Transverse colon (tissue), 4 donors: Measurements from ENCODE around the gene SAMD8. TPM values are rescaled to one million over a fixed set of nuclear protein-coding genes. Genes with fewer than 3 reads are reported as not detected.

Source experiments
- DNase-seq: peaks from one replicate; pipeline ENCODE4 v3.0.0-alpha.2; 2019
- H3K27ac ChIP-seq, 4 donors: fragments of 200-600 bp; sonication (generic); 2 replicates each; pipeline ENCODE4 v1.5.1; 2016 to 2018; ENCODE audit warnings: inconsistent platforms in 4 of 4
- H3K27me3 ChIP-seq: fragments of 200-600 bp; sonication (generic); 2 replicates; pipeline ENCODE4 v1.5.1; 2017; ENCODE audit warnings: inconsistent platforms
- H3K36me3 ChIP-seq, 4 donors: fragments of 200-600 bp; sonication (generic); 2 replicates each; pipeline ENCODE4 v1.5.1; 2017 to 2019; ENCODE audit warnings: inconsistent platforms in 4 of 4
- H3K4me1 ChIP-seq, 4 donors: fragments of 200-600 bp; sonication (generic); 2 replicates each; pipeline ENCODE4 v1.5.1; 2017 to 2020; ENCODE audit warnings: inconsistent platforms in 4 of 4
- H3K4me3 ChIP-seq, 4 donors: fragments of 200-600 bp; sonication (generic); 1 replicate in 1 of 4; 2 replicates in 3 of 4; pipeline versions ENCODE4 v1.5.1 to v1.6.1; 2017 to 2019; ENCODE audit warnings: inconsistent platforms in 4 of 4
- H3K9me3 ChIP-seq, 2 donors: fragments of 200-600 bp; sonication (generic); 2 replicates each; pipeline ENCODE4 v1.5.1; 2017 to 2019; ENCODE audit warnings: inconsistent platforms in 2 of 2
- EP300 ChIP-seq: sonication (generic); formaldehyde crosslinking; IDR thresholded peaks from one replicate; pipeline ENCODE4 v1.6.1; 2017; ENCODE audit warnings: antibody characterized with exemption, low read depth
- POLR2A ChIP-seq: fragments of 450-650 bp; IDR thresholded peaks from one replicate; pipeline ENCODE4 v1.6.1; 2016; ENCODE audit warnings: antibody characterized with exemption, mild to moderate bottlenecking, moderate library complexity
- POLR2AphosphoS5 ChIP-seq, 3 donors: sonication (generic); formaldehyde crosslinking; IDR thresholded peaks; one replicate each; pipeline ENCODE4 v1.6.1; 2016; ENCODE audit warnings: antibody characterized with exemption in 3 of 3
- WGBS, 2 donors: methylation state at CpG; one replicate each; pipeline ENCODE4 v1.1.5; 2018; ENCODE audit warnings: low coverage in 1 of 2; 5-methylcytosine and 5-hydroxymethylcytosine counted together
- in situ Hi-C, 4 donors: fragments of 200-750 bp; cut with MboI; loops; one replicate each; pipeline versions ENCODE4 v1.15.0 to v1.15.1; 2017; ENCODE audit warnings: low sequenced_read_pairs in 3 of 4, low pct_ligation_motif_present in 1 of 4, low pct_unique_long_range_greater_than_20kb in 1 of 4
- intact Hi-C: fragments of 100-400 bp; cut with DNase I; formaldehyde crosslinking; loops from one replicate; pipeline ENCODE4 v1.15.1; 2023; ENCODE audit warnings: low total_unique reads
- total RNA-seq, 4 donors: library from RNA; depleted of rRNA; stranded (reverse); fragments of >200 nt; gene quantifications; one replicate each; pipeline ENCODE4 v1.1.0, GENCODE V29; 2016
- TF ChIP-seq, protein P1 (sequence below), 5 experiments: fragments of 200-600 bp in 3 of 5; fragments of 450-650 bp in 2 of 5; sonication (generic) in 3 of 5; IDR thresholded peaks; 1 replicate in 2 of 5; 2 replicates in 3 of 5; pipeline ENCODE4 v1.5.1; 2016 to 2017; ENCODE audit warnings: antibody characterized with exemption in 5 of 5, inconsistent platforms in 3 of 5, mild to moderate bottlenecking in 2 of 5, moderate library complexity in 1 of 5

The SAMD8 gene
- total RNA-seq, 4 donors from 2014 or later: 4.6 to 26.6 (median 17.7) TPM

DNA sequence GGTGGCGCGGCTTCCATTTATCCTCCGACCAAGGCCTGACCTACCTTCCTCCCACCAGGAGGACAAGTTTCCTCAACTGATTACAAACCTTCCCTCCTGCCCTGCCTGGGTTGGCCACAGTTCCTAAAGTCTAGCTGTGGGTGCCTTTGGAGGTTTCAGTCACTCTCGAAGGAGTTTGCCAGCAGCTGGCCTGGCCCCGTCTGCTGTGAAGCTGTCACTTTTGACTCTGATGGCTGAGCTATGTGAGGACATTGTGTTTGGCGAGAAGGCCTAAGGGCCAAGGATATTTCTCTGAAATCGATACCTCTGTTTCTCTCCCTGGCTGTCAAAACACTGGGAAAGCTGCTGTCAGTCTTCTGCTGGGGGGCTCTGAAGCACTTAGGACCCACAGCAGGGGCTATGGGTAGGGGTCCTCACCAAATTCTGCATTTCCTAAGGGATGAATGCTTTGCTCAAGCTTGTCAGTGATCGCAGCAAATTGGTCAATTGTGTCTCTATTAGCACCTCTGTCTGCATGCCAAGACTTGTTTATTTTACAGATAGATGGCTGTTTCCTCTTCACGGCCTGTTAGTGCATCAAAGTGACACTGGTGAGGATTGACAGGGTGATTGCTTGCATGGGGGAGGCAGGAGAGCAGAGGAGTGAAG lies 31.9 kb upstream of the SAMD8 start:
- DNase-seq: no peak
- Histone ChIP-seq H3K4me1 (no peaks in the 10 kb centered on the region), H3K9me3 (no peaks in the 10 kb centered on the region), H3K36me3 (no peaks in the 10 kb centered on the region), H3K27ac (no peak overlapping the region), H3K27me3 (no peaks in the 10 kb centered on the region), H3K4me3 (no peak overlapping the region)
- 50 to 80% methylated on average over 2 to 9 of the region's 9 CpGs for WGBS, 2 donors
- intact Hi-C loops: no loop called here
- in situ Hi-C loops: no loop called here
- TF ChIP-seq, protein P1, sequence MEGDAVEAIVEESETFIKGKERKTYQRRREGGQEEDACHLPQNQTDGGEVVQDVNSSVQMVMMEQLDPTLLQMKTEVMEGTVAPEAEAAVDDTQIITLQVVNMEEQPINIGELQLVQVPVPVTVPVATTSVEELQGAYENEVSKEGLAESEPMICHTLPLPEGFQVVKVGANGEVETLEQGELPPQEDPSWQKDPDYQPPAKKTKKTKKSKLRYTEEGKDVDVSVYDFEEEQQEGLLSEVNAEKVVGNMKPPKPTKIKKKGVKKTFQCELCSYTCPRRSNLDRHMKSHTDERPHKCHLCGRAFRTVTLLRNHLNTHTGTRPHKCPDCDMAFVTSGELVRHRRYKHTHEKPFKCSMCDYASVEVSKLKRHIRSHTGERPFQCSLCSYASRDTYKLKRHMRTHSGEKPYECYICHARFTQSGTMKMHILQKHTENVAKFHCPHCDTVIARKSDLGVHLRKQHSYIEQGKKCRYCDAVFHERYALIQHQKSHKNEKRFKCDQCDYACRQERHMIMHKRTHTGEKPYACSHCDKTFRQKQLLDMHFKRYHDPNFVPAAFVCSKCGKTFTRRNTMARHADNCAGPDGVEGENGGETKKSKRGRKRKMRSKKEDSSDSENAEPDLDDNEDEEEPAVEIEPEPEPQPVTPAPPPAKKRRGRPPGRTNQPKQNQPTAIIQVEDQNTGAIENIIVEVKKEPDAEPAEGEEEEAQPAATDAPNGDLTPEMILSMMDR (IDR thresholded peaks at IDR 0.05): no peak
- no peak for TF ChIP-seq POLR2AphosphoS5 (IDR thresholded peaks at IDR 0.05)
- TF ChIP-seq EP300: no peak
- TF ChIP-seq POLR2A: no peak

DNA sequence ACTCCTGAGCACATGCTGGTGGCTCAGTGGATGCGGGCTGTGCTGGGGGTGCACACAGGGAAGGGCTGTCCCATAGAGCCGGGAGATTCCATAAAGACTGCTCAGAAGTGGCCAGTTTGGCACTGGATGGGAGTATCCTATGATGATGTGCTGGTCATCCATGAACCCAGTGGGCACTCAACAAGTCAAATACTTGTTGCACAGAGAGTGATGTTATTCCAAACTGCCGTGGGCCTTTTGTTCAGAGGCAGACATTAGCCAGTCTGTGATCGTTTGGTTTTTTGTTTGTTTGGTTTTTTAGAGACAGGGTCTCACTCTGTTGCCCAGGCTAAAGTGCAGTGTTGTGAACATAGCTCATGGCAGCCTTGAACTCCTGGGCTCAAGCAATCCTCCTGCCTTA lies 30.9 kb upstream of the SAMD8 start:
- no peak overlapping the region for H3K27ac ChIP-seq
- no peaks in the 10 kb centered on the region for H3K4me1 ChIP-seq
- TF ChIP-seq POLR2A: no peak
- TF ChIP-seq POLR2AphosphoS5 (IDR thresholded peaks at IDR 0.05): no peak
- TF ChIP-seq, protein P1 (IDR thresholded peaks at IDR 0.05): no peak
- TF ChIP-seq EP300: no peak
- no peaks in the 10 kb centered on the region for H3K36me3 ChIP-seq
- intact Hi-C loops: no loop called here
- 98% methylated on average over 4 of the region's 4 CpGs; no CpG with 5 or more reads in 1 of the 2 donors for WGBS, 2 donors
- H3K4me3 ChIP-seq: no peak overlapping the region
- no peaks in the 10 kb centered on the region for H3K27me3 ChIP-seq
- DNase-seq: no peak
- in situ Hi-C loops: no loop called here
- no peaks in the 10 kb centered on the region for H3K9me3 ChIP-seq

DNA sequence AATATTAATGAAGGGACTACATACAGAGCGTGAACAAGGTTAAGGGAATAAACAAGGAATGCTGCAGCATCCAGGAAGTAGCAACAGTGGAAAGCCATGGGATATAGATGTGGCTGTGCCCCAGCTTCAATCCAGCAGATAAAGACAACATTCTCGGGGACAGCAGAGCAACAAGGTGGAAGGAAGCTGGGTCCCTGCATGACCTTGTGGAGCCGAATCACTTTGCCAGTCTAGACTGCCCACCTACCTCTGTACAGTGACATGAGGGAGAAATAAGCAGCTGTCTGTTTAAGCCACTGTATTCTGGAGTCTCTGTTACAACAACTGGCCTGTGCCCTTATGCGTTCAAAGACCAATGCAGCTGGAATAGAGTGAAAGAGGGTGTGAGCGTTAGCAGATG lies 30.1 kb upstream of the SAMD8 start:
- H3K4me3 ChIP-seq: no peak overlapping the region
- WGBS, 2 donors: 90 to 91% methylated on average over 5 of the region's 5 CpGs
- no peaks in the 10 kb centered on the region for H3K4me1 ChIP-seq
- TF ChIP-seq POLR2A: no peak
- TF ChIP-seq EP300: no peak
- TF ChIP-seq, protein P1 (IDR thresholded peaks at IDR 0.05): no peak
- no peak for TF ChIP-seq POLR2AphosphoS5 (IDR thresholded peaks at IDR 0.05)
- no peak overlapping the region for H3K27ac ChIP-seq
- DNase-seq: no peak
- in situ Hi-C loops: no loop called here
- no peaks in the 10 kb centered on the region for H3K36me3 ChIP-seq
- H3K9me3 ChIP-seq: no peaks in the 10 kb centered on the region
- intact Hi-C loops: no loop called here
- H3K27me3 ChIP-seq: no peaks in the 10 kb centered on the region

DNA sequence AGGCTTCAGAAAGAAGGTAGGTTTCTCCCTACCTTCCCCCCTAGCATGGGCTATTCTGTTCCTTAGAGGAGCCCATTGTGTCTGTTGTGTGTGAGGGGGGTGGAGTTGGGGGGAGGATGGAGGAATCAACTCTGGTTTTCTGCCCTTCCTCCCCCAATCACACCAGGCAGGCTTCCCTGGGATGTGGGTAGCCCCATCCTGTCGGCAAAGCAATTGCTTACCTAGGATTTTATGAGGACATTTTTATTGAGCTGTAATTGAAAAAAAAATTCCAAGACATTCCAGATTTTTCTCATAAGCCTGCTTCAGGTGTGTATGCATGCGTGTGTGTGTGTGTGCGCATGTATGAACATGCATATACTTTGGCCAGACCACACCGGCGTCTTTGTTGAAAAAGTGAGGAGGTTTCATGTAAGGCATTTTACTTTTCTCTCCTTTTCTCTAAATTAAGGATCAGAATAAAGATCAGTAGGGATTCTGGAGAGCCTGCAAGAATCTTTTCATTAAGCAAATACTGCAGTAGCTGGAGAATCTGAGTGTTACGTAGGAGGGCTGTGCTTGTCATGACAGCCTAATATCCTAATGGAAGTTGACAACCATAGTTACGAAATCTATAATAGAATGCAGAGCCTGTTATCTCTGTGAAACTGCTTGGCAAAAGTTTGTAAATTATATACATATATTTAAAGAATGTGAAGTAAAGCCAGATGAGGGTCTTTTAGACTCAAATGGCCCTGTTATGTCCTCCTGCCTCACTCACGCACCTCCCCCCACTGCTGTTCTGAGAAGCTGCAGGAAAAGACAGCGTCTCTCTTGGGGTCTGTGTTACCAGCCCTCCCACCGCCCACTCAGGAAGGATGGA lies 27.3 kb upstream of the SAMD8 start:
- Histone ChIP-seq H3K4me3 (no peak overlapping the region), H3K27ac (no peak overlapping the region), H3K9me3 (no peaks in the 10 kb centered on the region), H3K4me1 (no peaks in the 10 kb centered on the region), H3K36me3 (no peaks in the 10 kb centered on the region), H3K27me3 (no peaks in the 10 kb centered on the region)
- no peak for DNase-seq
- in situ Hi-C loops: no loop called here
- WGBS, 2 donors: 51 to 63% methylated on average over 6 to 10 of the region's 10 CpGs
- intact Hi-C loops: no loop called here
- TF ChIP-seq POLR2AphosphoS5 (IDR thresholded peaks at IDR 0.05): no peak
- no peak for TF ChIP-seq EP300
- TF ChIP-seq, protein P1 (IDR thresholded peaks at IDR 0.05): no peak
- TF ChIP-seq POLR2A: no peak
